Glutamatergic neuron (in vitro differentiated cells): Measurements from ENCODE around the gene ABCA13. TPM values are rescaled to one million over a fixed set of nuclear protein-coding genes. Genes with fewer than 3 reads are reported as not detected.

ENCODE experiments used
- DNase-seq: peaks from one replicate; pipeline ENCODE4 v3.0.0; 2022
- H3K27ac Mint-ChIP-seq: one replicate; pipeline ENCODE4 v1.8.0; 2020; ENCODE audit warnings: mild to moderate bottlenecking, mixed read lengths, inconsistent platforms; ENCODE audit not compliant: unreplicated experiment
- H3K27me3 Mint-ChIP-seq: one replicate; pipeline ENCODE4 v1.8.0; 2020; ENCODE audit warnings: mild to moderate bottlenecking, moderate library complexity, mixed read lengths, inconsistent platforms; ENCODE audit not compliant: unreplicated experiment
- H3K36me3 Mint-ChIP-seq: one replicate; pipeline ENCODE4 v1.8.0; 2020; ENCODE audit warnings: mild to moderate bottlenecking, mixed read lengths, inconsistent platforms; ENCODE audit not compliant: unreplicated experiment
- H3K4me1 Mint-ChIP-seq: one replicate; pipeline ENCODE4 v1.8.0; 2020; ENCODE audit warnings: mild to moderate bottlenecking, low read depth, mixed read lengths, inconsistent platforms; ENCODE audit not compliant: unreplicated experiment
- H3K4me3 Mint-ChIP-seq: one replicate; pipeline ENCODE4 v1.8.0; 2020; ENCODE audit warnings: mild to moderate bottlenecking, mixed read lengths, inconsistent platforms; ENCODE audit not compliant: unreplicated experiment
- H3K9me3 Mint-ChIP-seq: one replicate; pipeline ENCODE4 v1.8.0; 2020; ENCODE audit warnings: mild to moderate bottlenecking, moderate library complexity, mixed read lengths, inconsistent platforms; ENCODE audit not compliant: unreplicated experiment
- CTCF ChIP-seq: fragments of 200-600 bp; sonication (generic); IDR thresholded peaks from one replicate; pipeline ENCODE4 v1.5.0; 2021; ENCODE audit not compliant: partially characterized antibody, unreplicated experiment
- total RNA-seq: library from RNA; stranded (reverse); fragmentation: NEBNext Ultra II Directional; extraction: Animal tissue kit (Norgen Biotek cat#: 25700); gene quantifications from one replicate; pipeline ENCODE4 v1.2.1, GENCODE V29; 2021; ENCODE audit not compliant: unreplicated experiment

ABCA13 gene
- total RNA-seq, 1 donor from 2014 or later: 0.61 TPM

- Mint-ChIP-seq H3K27ac (no peak overlapping the region), H3K27me3 (no peaks in the 10 kb centered on the region), H3K36me3 (no peaks in the 10 kb centered on the region), H3K4me3 (no peak overlapping the region), H3K4me1 (no peaks in the 10 kb centered on the region), H3K9me3 (no peaks in the 10 kb centered on the region)
- TF ChIP-seq CTCF: no peak
- DNase-seq: no peak
Measured at GRCh38 chr7:48381571-48381970, 210.3 kb downstream of the ABCA13 start.

- no peaks in the 10 kb centered on the region for H3K9me3 Mint-ChIP-seq
- no peak overlapping the region for H3K27ac Mint-ChIP-seq
- no peaks in the 10 kb centered on the region for H3K27me3 Mint-ChIP-seq
- no peaks in the 10 kb centered on the region for H3K36me3 Mint-ChIP-seq
- no peak for DNase-seq
- H3K4me1 Mint-ChIP-seq: no peaks in the 10 kb centered on the region
- no peak overlapping the region for H3K4me3 Mint-ChIP-seq
- no peak for TF ChIP-seq CTCF
Measured at GRCh38 chr7:48384180-48384752, 213.0 kb downstream of the ABCA13 start.

GRCh38 chr7:48387932-48388331 is 216.7 kb downstream of the ABCA13 start:
- no peak for DNase-seq
- no peak overlapping the region for H3K27ac Mint-ChIP-seq
- H3K27me3 Mint-ChIP-seq: no peaks in the 10 kb centered on the region
- H3K36me3 Mint-ChIP-seq: peaks cover 5% of the 10 kb centered on the region
- no peaks in the 10 kb centered on the region for H3K4me1 Mint-ChIP-seq
- H3K4me3 Mint-ChIP-seq: no peak overlapping the region
- no peaks in the 10 kb centered on the region for H3K9me3 Mint-ChIP-seq
- no peak for TF ChIP-seq CTCF

GRCh38 chr7:48388911-48389310 is 217.7 kb downstream of the ABCA13 start:
- Mint-ChIP-seq H3K4me1 (no peaks in the 10 kb centered on the region), H3K27ac (no peak overlapping the region), H3K9me3 (no peaks in the 10 kb centered on the region), H3K27me3 (peaks cover 2% of the 10 kb centered on the region), H3K4me3 (no peak overlapping the region), H3K36me3 (peaks cover 6% of the 10 kb centered on the region)
- no peak for DNase-seq
- TF ChIP-seq CTCF: no peak

GRCh38 chr7:48389977-48390376 is 218.7 kb downstream of the ABCA13 start:
- no peak for TF ChIP-seq CTCF
- no peak for DNase-seq
- no peak overlapping the region for H3K27ac Mint-ChIP-seq

More at GRCh38 chr7:48389977-48390376, 218.7 kb downstream of the ABCA13 start:
- Mint-ChIP-seq H3K9me3 (no peaks in the 10 kb centered on the region), H3K4me3 (no peak overlapping the region), H3K4me1 (no peaks in the 10 kb centered on the region), H3K36me3 (peaks cover 6% of the 10 kb centered on the region), H3K27me3 (peaks cover 2% of the 10 kb centered on the region)
